Cardiac muscle cell (in vitro differentiated cells and primary cell): ENCODE measurements around the gene KLHL28. TPM values are rescaled to one million over a fixed set of nuclear protein-coding genes. Genes with fewer than 3 reads are reported as not detected.

Experiments used
- DNase-seq, 2 donors: peaks; one replicate each; pipeline versions ENCODE4 v3.0.0 to v3.0.0-alpha.2; 2010 to 2017; ENCODE audit warnings: low read depth in 1 of 2, low spot score in 1 of 2
- H3K27ac ChIP-seq: fragments of 200-600 bp; sonication (generic); 2 replicates; pipeline ENCODE4 v1.5.1; 2016
- H3K27me3 ChIP-seq: fragments of 200-600 bp; sonication (generic); 2 replicates; pipeline ENCODE4 v1.6.0; 2016; ENCODE audit warnings: control low read depth
- H3K36me3 ChIP-seq: fragments of 200-600 bp; sonication (generic); 2 replicates; pipeline ENCODE4 v1.5.1; 2016; ENCODE audit warnings: control low read depth
- H3K4me1 ChIP-seq: fragments of 200-600 bp; sonication (generic); 2 replicates; pipeline ENCODE4 v1.8.1; 2017; ENCODE audit warnings: low read depth, mild to moderate bottlenecking, mixed run types
- H3K4me3 ChIP-seq: fragments of 200-600 bp; sonication (generic); 2 replicates; pipeline ENCODE4 v1.5.1; 2016; ENCODE audit warnings: mild to moderate bottlenecking
- H3K9me3 ChIP-seq: fragments of 200-600 bp; sonication (generic); 2 replicates; pipeline ENCODE4 v1.5.1; 2017; ENCODE audit warnings: low read depth, mild to moderate bottlenecking, control low read depth
- polyA plus RNA-seq: library from polyadenylated mRNA; unstranded; fragments of >200 nt; fragmentation: Nextera tagmentation; extraction: Ambion mirVana; gene quantifications from 2 replicates; pipeline ENCODE4 v1.2.1, GENCODE V29; 2016
- total RNA-seq: library from RNA; depleted of rRNA; stranded (reverse); fragments of >200 nt; gene quantifications from 2 replicates; pipeline ENCODE4 v1.2.3, GENCODE V29; 2016
- TF ChIP-seq, protein P1 (sequence below): IDR thresholded peaks from 2 replicates; pipeline ENCODE4 v1.5.1; 2012; ENCODE audit warnings: low read depth, mild to moderate bottlenecking, low read length

The KLHL28 gene
- total and polyA plus RNA-seq, 2 experiments from 2014 or later, result 8.8 to 12.9 TPM

DNA sequence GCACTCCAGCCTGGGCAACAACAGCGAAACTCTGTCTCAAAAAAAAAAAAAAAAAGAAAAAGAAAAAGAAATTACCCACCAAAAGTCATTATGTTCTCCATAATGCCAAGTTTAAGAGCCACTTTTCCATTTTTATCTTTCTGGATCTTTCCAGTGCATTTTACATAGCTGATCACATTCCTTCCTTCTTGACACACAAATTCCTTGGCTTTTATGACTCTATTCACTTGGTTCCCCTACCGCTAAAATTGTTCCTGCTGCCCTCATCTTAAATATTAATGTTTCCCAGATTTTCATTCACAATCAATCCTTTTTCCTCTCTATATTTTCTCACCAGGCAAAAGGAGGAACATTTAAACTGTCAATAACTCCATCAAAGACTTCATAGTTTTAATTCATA, 20.2 kb downstream of the KLHL28 start:
- no peaks in the 10 kb centered on the region for H3K9me3 ChIP-seq
- H3K4me1 ChIP-seq, result no peaks in the 10 kb centered on the region
- H3K27ac ChIP-seq, result no peak overlapping the region
- H3K4me3 ChIP-seq, result no peak overlapping the region
- peaks cover 11% of the 10 kb centered on the region for H3K36me3 ChIP-seq
- no peaks in the 10 kb centered on the region for H3K27me3 ChIP-seq
- no peak for DNase-seq
- TF ChIP-seq, protein P1, sequence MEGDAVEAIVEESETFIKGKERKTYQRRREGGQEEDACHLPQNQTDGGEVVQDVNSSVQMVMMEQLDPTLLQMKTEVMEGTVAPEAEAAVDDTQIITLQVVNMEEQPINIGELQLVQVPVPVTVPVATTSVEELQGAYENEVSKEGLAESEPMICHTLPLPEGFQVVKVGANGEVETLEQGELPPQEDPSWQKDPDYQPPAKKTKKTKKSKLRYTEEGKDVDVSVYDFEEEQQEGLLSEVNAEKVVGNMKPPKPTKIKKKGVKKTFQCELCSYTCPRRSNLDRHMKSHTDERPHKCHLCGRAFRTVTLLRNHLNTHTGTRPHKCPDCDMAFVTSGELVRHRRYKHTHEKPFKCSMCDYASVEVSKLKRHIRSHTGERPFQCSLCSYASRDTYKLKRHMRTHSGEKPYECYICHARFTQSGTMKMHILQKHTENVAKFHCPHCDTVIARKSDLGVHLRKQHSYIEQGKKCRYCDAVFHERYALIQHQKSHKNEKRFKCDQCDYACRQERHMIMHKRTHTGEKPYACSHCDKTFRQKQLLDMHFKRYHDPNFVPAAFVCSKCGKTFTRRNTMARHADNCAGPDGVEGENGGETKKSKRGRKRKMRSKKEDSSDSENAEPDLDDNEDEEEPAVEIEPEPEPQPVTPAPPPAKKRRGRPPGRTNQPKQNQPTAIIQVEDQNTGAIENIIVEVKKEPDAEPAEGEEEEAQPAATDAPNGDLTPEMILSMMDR, result no peak

DNA sequence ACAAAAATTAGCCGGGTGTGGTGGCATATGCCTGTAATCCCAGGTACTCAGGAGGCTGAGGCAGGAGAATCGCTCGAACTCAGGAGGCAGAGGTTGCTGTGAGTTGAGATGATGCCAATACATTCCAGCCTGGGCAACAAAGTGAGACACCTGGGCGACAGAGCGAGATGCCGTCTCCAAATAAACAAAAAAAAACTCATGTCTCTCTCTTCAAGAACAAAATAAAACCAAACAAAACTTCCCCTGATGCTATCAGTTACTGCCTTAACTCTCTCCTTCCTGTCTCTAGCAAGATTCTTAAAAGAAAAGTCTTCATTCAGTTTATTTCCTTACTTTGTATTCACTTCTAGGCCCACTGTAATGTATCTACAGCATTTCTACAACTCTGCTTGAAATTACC, 20.8 kb downstream of the KLHL28 start:
- H3K27ac ChIP-seq, result no peak overlapping the region
- no peaks in the 10 kb centered on the region for H3K9me3 ChIP-seq
- peaks cover 11% of the 10 kb centered on the region for H3K36me3 ChIP-seq
- no peaks in the 10 kb centered on the region for H3K4me1 ChIP-seq
- H3K27me3 ChIP-seq, result no peaks in the 10 kb centered on the region
- no peak overlapping the region for H3K4me3 ChIP-seq
- no peak for DNase-seq
- TF ChIP-seq, protein P1, result no peak

DNA sequence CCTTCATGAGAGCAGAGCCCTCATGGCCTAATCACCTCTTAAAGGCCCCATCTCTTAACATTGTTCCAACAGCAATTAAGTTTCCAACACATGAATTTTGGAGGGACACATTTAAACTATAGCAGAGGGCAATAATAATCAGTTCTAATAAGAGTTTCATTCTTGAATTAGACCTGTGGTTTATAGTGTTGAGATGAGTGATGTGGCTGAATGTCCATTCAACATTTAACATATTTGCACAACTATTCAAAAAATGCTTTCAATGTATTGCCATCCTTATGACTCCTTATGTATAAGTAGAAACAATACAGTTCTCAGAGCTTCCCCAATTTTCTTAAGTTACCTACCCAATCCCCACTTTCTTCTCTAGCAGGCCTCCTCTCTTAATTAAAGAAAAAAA, 21.5 kb downstream of the KLHL28 start:
- H3K4me3 ChIP-seq, result no peak overlapping the region
- H3K27ac ChIP-seq, result no peak overlapping the region
- TF ChIP-seq, protein P1, result no peak
- DNase-seq, result no peak
- peaks cover 7% of the 10 kb centered on the region for H3K36me3 ChIP-seq
- H3K4me1 ChIP-seq, result no peaks in the 10 kb centered on the region
- no peaks in the 10 kb centered on the region for H3K9me3 ChIP-seq
- H3K27me3 ChIP-seq, result no peaks in the 10 kb centered on the region

DNA sequence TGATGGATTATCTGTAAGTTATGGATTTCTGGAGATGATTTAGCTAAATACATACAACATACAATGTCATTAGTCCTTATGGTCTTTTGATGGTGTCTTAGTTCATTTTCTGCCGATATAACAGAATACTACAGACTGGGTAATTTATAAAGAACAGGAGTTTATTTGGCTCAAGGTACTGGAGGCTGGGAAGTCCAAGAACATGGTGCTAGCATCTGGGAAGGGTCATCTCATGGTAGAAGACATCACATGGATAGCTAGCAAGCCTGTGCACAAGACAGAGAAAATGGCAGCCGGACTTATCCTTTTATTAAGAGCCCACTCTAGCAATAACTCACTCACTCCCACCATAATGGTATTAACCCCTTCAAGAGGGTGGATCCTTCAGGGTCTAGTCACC, 24.2 kb downstream of the KLHL28 start:
- H3K9me3 ChIP-seq, result no peaks in the 10 kb centered on the region
- H3K27ac ChIP-seq, result no peak overlapping the region
- H3K4me1 ChIP-seq, result no peaks in the 10 kb centered on the region
- no peaks in the 10 kb centered on the region for H3K27me3 ChIP-seq
- no peak overlapping the region for H3K4me3 ChIP-seq
- DNase-seq, result no peak
- TF ChIP-seq, protein P1, result no peak
- no peaks in the 10 kb centered on the region for H3K36me3 ChIP-seq

DNA sequence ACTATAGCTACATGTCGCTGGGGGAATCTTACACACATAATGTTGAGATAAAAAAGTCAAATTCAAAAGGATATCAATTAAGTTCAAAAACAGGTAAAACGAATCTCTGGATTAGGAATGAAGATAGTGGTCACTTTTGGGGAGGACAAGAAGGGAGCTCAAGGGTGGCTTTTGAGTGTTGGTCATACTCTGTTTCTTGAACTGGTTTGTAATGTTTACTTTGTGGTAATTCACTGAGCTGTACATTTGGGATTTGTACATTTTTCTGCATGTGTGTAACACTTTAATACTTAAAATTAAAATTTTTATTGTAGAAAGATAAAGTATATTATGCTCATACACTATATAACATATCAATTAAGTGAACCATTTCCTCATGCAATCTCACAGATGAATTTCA, 26.6 kb downstream of the KLHL28 start:
- no peaks in the 10 kb centered on the region for H3K9me3 ChIP-seq
- TF ChIP-seq, protein P1, result no peak
- DNase-seq, result no peak
- no peaks in the 10 kb centered on the region for H3K27me3 ChIP-seq
- H3K4me3 ChIP-seq, result no peak overlapping the region
- H3K4me1 ChIP-seq, result no peaks in the 10 kb centered on the region
- no peak overlapping the region for H3K27ac ChIP-seq
- no peaks in the 10 kb centered on the region for H3K36me3 ChIP-seq

DNA sequence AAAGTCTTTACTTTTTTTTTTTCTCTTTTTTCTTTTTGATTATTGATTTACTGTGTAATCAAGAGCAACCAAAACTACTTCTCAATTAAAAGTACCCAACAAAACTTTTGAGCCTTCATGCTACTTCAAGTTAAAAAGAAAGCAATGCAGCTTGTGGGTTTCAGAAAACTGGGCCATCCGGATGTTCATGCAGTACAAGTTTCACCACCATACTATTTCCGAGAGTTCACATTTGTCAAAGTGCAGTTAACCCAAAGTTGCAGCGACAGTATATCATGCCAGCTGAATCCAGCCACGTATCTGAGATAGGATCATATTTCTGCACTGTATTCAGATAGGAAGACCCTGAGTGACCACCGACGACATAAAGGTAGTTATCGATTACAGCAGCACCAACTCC, 33.0 kb downstream of the KLHL28 start:
- H3K4me3 ChIP-seq, result no peak overlapping the region
- TF ChIP-seq, protein P1, result no peak
- H3K9me3 ChIP-seq, result no peaks in the 10 kb centered on the region
- H3K4me1 ChIP-seq, result no peaks in the 10 kb centered on the region
- H3K27ac ChIP-seq, result no peak overlapping the region
- peaks cover 3% of the 10 kb centered on the region for H3K36me3 ChIP-seq
- no peak for DNase-seq
- no peaks in the 10 kb centered on the region for H3K27me3 ChIP-seq
